GM12878 (cell line): ENCODE results near the gene CRYGS. TPM values are rescaled to one million over a fixed set of nuclear protein-coding genes. Genes with fewer than 3 reads are reported as not detected.

Source experiments
- BCL11A ChIP-seq: IDR thresholded peaks from 2 replicates; pipeline ENCODE4 v1.6.1; 2011; ENCODE audit warnings: low read depth, low read length
- CEBPB ChIP-seq, 2 experiments: fragments of 150-350 bp in 1 of 2; IDR thresholded peaks; 2 replicates each; pipeline ENCODE4 v1.6.1; 2012 to 2014; ENCODE audit warnings: low read depth in 2 of 2, low read length in 2 of 2, borderline replicate concordance in 1 of 2, inconsistent platforms in 1 of 2
- DPF2 ChIP-seq: fragments of 450-650 bp; IDR thresholded peaks from 2 replicates; pipeline ENCODE4 v1.6.1; 2017; ENCODE audit warnings: mild to moderate bottlenecking
- E2F8 ChIP-seq: fragments of 450-650 bp; IDR thresholded peaks from 2 replicates; pipeline ENCODE4 v1.6.1; 2018; ENCODE audit warnings: mild to moderate bottlenecking, low read depth, moderate library complexity; ENCODE audit not compliant: partially characterized antibody
- HCFC1 ChIP-seq: fragments of 150-350 bp; IDR thresholded peaks from 2 replicates; pipeline ENCODE4 v1.6.1; 2014; ENCODE audit warnings: low read length
- IRF4 ChIP-seq: IDR thresholded peaks from 2 replicates; pipeline ENCODE4 v1.6.1; 2011; ENCODE audit warnings: low read depth, low read length
- MTA2 ChIP-seq: fragments of 450-650 bp; IDR thresholded peaks from 2 replicates; pipeline ENCODE4 v1.6.1; 2016; ENCODE audit warnings: low read depth, mild to moderate bottlenecking, moderate library complexity
- MYB ChIP-seq: fragments of 150-350 bp; IDR thresholded peaks from 2 replicates; pipeline ENCODE4 v1.6.1; 2014; ENCODE audit warnings: mild to moderate bottlenecking, low read depth, low read length, borderline replicate concordance
- POLR2AphosphoS2 ChIP-seq: IDR thresholded peaks from 2 replicates; pipeline ENCODE4 v1.6.1; 2011; ENCODE audit warnings: low read depth, mild to moderate bottlenecking, low read length, improper control_type of control experiment, moderate library complexity
- PRDM15 ChIP-seq: fragments of 450-650 bp; formaldehyde crosslinking; IDR thresholded peaks from 2 replicates; pipeline ENCODE4 v1.4.0; 2020; ENCODE audit warnings: mild to moderate bottlenecking, moderate library complexity
- RAD21 ChIP-seq: IDR thresholded peaks from 2 replicates; pipeline ENCODE4 v1.6.1; 2011; ENCODE audit warnings: mild to moderate bottlenecking, low read depth, low read length, moderate library complexity; ENCODE audit not compliant: insufficient read depth
- RELA ChIP-seq: fragments of 450-650 bp; IDR thresholded peaks from 2 replicates; pipeline ENCODE4 v1.8.0; 2014; ENCODE audit warnings: borderline replicate concordance; ENCODE audit not compliant: partially characterized antibody
- RUNX3 ChIP-seq: IDR thresholded peaks from 2 replicates; pipeline ENCODE4 v1.6.1; 2012; ENCODE audit warnings: low read length, inconsistent platforms
- SIX5 ChIP-seq: IDR thresholded peaks from 2 replicates; pipeline ENCODE4 v1.6.1; 2011; ENCODE audit warnings: mild to moderate bottlenecking, low read depth, low read length, moderate library complexity; ENCODE audit not compliant: severe bottlenecking
- SMARCA5 ChIP-seq: fragments of 450-650 bp; IDR thresholded peaks from 2 replicates; pipeline ENCODE4 v1.6.1; 2017; ENCODE audit warnings: mild to moderate bottlenecking
- SPI1 ChIP-seq: IDR thresholded peaks from 2 replicates; pipeline ENCODE4 v1.6.1; 2011; ENCODE audit warnings: low read depth, mild to moderate bottlenecking, low read length, moderate library complexity, borderline replicate concordance; ENCODE audit not compliant: insufficient read depth
- SRF ChIP-seq, 2 experiments: IDR thresholded peaks; 2 replicates each; pipeline ENCODE4 v1.6.1; 2011; ENCODE audit warnings: low read depth in 2 of 2, low read length in 2 of 2, mild to moderate bottlenecking in 1 of 2, moderate library complexity in 1 of 2
- TAF1 ChIP-seq: IDR thresholded peaks from 2 replicates; pipeline ENCODE4 v1.6.1; 2011; ENCODE audit warnings: mild to moderate bottlenecking, low read depth, low read length, borderline replicate concordance
- WRNIP1 ChIP-seq: IDR thresholded peaks from 2 replicates; pipeline ENCODE4 v1.6.1; 2011; ENCODE audit warnings: low read depth, low read length, improper control_type of control experiment, borderline replicate concordance
- YBX1 ChIP-seq: fragments of 450-650 bp; IDR thresholded peaks from 2 replicates; pipeline ENCODE4 v1.6.1; 2016; ENCODE audit warnings: antibody characterized with exemption
- ZNF207 ChIP-seq: fragments of 450-650 bp; IDR thresholded peaks from 2 replicates; pipeline ENCODE4 v1.6.1; 2014; ENCODE audit warnings: antibody characterized with exemption, mild to moderate bottlenecking, borderline replicate concordance
- ZSCAN29 ChIP-seq: fragments of 450-650 bp; IDR thresholded peaks from 2 replicates; pipeline ENCODE4 v1.6.1; 2017; ENCODE audit warnings: mild to moderate bottlenecking, moderate library complexity
- polyA plus RNA-seq, 11 experiments: library from polyadenylated mRNA; depleted of rRNA in 4 of 11; unstranded in 6 of 11; stranded (reverse) in 5 of 11; fragments of >200 nt; fragmentation: Nextera tagmentation in 4 of 11; fragmentation: Illumina TruSeq in 1 of 11; extraction: Ambion mirVana in 4 of 11; extraction: Trizol in 1 of 11; gene quantifications; 1 replicate in 1 of 11; 2 replicates in 10 of 11; pipeline versions ENCODE4 v1.2.1 to v1.2.3, GENCODE V29; 2011 to 2016; ENCODE audit warnings: inconsistent platforms in 2 of 11, missing spikeins in 2 of 11, low read depth in 1 of 11
- total RNA-seq, 4 experiments: library from RNA; depleted of rRNA in 3 of 4; stranded (reverse); fragments of >200 nt in 3 of 4; fragmentation: Illumina TruSeq in 1 of 4; extraction: Trizol in 1 of 4; gene quantifications; 2 replicates each; pipeline versions ENCODE4 v1.2.1 to v1.2.3, GENCODE V29; 2013 to 2021
- TF ChIP-seq, protein P1 (sequence below), 3 experiments: IDR thresholded peaks in 2 of 3; conservative IDR thresholded peaks in 1 of 3; 2 replicates each; pipeline ENCODE4 v1.5.1; 2011; ENCODE audit warnings: low read depth in 3 of 3, low read length in 3 of 3, mild to moderate bottlenecking in 3 of 3, control low read depth in 2 of 3, moderate library complexity in 2 of 3, inconsistent platforms in 1 of 3, mixed read lengths in 1 of 3; ENCODE audit not compliant: control insufficient read depth in 2 of 3, insufficient read depth in 1 of 3; ENCODE audit errors: extremely low read depth in 1 of 3

Gene CRYGS
- total and polyA plus RNA-seq, 10 of the 15 experiments (the other 5 are each of a cell fraction or from before 2014, with no cell fraction given) = 1.1 to 6.0 (median 2.5) TPM

DNA sequence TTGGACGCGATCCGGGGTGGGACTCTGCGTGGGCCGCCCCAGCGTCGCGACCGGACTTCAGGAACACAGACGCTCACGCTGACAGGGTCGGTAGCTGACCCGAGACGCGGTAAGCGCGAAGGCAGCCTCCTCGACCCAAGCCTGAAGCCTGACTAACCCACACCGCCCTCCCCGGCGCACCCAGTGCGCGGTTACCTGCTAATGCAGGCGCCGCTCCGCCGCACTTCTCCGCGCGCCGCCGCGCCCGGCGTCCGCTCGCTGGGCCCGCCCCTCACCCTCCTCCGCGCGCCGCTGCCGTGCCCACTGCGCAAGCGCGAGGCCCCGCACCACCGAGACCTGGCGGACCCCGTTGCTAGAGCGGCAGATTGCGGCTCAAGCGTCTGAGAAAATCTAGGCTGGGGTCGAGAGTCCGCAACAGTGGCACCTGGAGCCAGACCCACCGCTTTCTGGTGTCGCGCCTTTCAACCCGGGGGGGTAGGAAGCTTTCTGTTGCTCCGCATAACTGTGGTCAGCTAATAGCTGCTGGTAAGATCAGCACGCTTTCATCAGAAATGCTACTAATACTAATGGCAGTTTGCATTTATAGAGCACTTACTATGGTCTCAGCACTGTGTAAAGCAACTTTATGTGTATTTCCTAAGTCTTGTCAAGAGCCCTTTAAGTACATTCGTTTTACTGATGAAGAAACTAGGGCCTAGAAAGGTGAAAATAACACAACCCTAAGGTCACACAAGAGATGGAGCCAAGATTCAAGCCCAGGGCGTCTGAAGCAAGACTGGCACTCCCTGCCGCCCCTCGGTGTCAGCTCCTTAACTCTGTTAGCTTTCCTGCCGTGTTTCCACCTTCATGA is 23.1 kb upstream of the CRYGS start, which contains the start of gene TBCCD1 (continued):
- TF ChIP-seq SMARCA5 = no peak; the same call in none of the 2 replicates
- no peak for TF ChIP-seq RAD21
- no peak for TF ChIP-seq PRDM15 (CRISPR knock-in tag)
- no peak for TF ChIP-seq WRNIP1
- TF ChIP-seq TAF1 = peak; percentile 83; the same call in 1 of the 2 replicates
- peak; percentile 67 for TF ChIP-seq HCFC1
- no peak for TF ChIP-seq CEBPB (IDR thresholded peaks at IDR 0.05; ENCODE audit: borderline replicate concordance in 1 of 2, low read depth in 2 of 2, low read length in 2 of 2)
- no peak for TF ChIP-seq MYB
- TF ChIP-seq POLR2AphosphoS2 = peak; percentile 94
- TF ChIP-seq SRF (IDR thresholded peaks at IDR 0.05; ENCODE audit: low read depth in 2 of 2, low read length in 2 of 2) = no peak
- TF ChIP-seq DPF2 = peak; percentile 85
- TF ChIP-seq IRF4 = no peak
- no peak for TF ChIP-seq ZSCAN29
- TF ChIP-seq, protein P1, sequence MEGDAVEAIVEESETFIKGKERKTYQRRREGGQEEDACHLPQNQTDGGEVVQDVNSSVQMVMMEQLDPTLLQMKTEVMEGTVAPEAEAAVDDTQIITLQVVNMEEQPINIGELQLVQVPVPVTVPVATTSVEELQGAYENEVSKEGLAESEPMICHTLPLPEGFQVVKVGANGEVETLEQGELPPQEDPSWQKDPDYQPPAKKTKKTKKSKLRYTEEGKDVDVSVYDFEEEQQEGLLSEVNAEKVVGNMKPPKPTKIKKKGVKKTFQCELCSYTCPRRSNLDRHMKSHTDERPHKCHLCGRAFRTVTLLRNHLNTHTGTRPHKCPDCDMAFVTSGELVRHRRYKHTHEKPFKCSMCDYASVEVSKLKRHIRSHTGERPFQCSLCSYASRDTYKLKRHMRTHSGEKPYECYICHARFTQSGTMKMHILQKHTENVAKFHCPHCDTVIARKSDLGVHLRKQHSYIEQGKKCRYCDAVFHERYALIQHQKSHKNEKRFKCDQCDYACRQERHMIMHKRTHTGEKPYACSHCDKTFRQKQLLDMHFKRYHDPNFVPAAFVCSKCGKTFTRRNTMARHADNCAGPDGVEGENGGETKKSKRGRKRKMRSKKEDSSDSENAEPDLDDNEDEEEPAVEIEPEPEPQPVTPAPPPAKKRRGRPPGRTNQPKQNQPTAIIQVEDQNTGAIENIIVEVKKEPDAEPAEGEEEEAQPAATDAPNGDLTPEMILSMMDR (IDR thresholded peaks at IDR 0.05 in 2 of 3, conservative IDR thresholded peaks at IDR 0.05 in 1 of 3; ENCODE audit: control insufficient read depth in 2 of 3, extremely low read depth in 1 of 3, insufficient read depth in 1 of 3, low read depth in 3 of 3, low read length in 3 of 3) = no peak
- TF ChIP-seq RELA = peak; percentile 85
- no peak for TF ChIP-seq SIX5
- TF ChIP-seq ZNF207 = peak; percentile 79
- no peak for TF ChIP-seq E2F8
- TF ChIP-seq MTA2 = no peak
- no peak for TF ChIP-seq YBX1
- TF ChIP-seq RUNX3 = peak; percentile 80
- no peak for TF ChIP-seq SPI1
- 0 out of 2 replicates have a peak, but pooled peaks have one; percentile 12 for TF ChIP-seq BCL11A
